K562 (cell line): ENCODE data around the gene MOB3B. TPM values are rescaled to one million over a fixed set of nuclear protein-coding genes. Genes with fewer than 3 reads are reported as not detected.

Experiments used
- ATAC-seq: fragments of 200-7000 bp; cut with Tn5 transposase; 3 replicates; pipeline ENCODE4 v1.9.1; 2020; ENCODE audit warnings: moderate library complexity
- BruUV-seq: library from RNA; stranded (reverse); fragments of 400-500 nt; replicated peaks from 2 replicates; lab custom pipeline; 2021; lab: Mats Ljungman, UMichigan
- CTCF ChIA-PET: fragments of 300-600 bp; formaldehyde crosslinking; extraction: SDS; loops from one replicate; lab custom pipeline; 2021; ENCODE audit warnings: low intra/inter-chr PET ratio; lab: Yijun Ruan, JAX
- POLR2A ChIA-PET: fragments of 300-600, 350-650 bp; sonication (Branson Sonifier 250); formaldehyde crosslinking; extraction: SDS; loops from one replicate; lab custom pipeline; 2021; ENCODE audit warnings: antibody characterized with exemption, inconsistent platforms; lab: Yijun Ruan, JAX
- DNase-seq, 4 experiments: peaks; one replicate each; pipeline versions ENCODE4 v3.0.0 to v3.0.0-alpha.2; 2011 to 2018; ENCODE audit warnings: low spot score in 3 of 4, mixed read lengths in 3 of 4; ENCODE audit errors: extremely low read depth in 1 of 4
- FAIRE-seq: peaks from 2 replicates; lab custom pipeline; 2011; peaks lifted over from hg19 to GRCh38; lab: Jason Lieb, UNC
- H2AFZ ChIP-seq: 2 replicates; pipeline ENCODE4 v1.6.0; 2011; ENCODE audit warnings: low read depth, low read length, control low read depth, inconsistent platforms
- H3K27ac ChIP-seq: fragments of 200-600 bp; 3 replicates; pipeline ENCODE4 v1.8.0; 2011; ENCODE audit warnings: low read depth, mild to moderate bottlenecking, control low read depth, inconsistent platforms, low read length, moderate library complexity, mixed read lengths; ENCODE audit errors: extremely low read depth
- H3K27me3 ChIP-seq, 2 experiments: fragments of 300-600 bp in 1 of 2; 2 replicates in 1 of 2; 3 replicates in 1 of 2; pipeline versions ENCODE4 v1.6.0 to v1.8.0; 2011; ENCODE audit warnings: inconsistent platforms in 2 of 2, low read length in 2 of 2, mild to moderate bottlenecking in 1 of 2, mixed read lengths in 1 of 2, moderate library complexity in 1 of 2; ENCODE audit not compliant: control insufficient read depth in 2 of 2, insufficient read depth in 2 of 2
- H3K36me3 ChIP-seq: fragments of 300-600 bp; 3 replicates; pipeline ENCODE4 v1.8.0; 2011; ENCODE audit warnings: mild to moderate bottlenecking, low read length, inconsistent platforms; ENCODE audit not compliant: control insufficient read depth, insufficient read depth
- H3K4me1 ChIP-seq, 2 experiments: fragments of 200-600 bp in 1 of 2; replicated peaks in 1 of 2; 2 replicates in 1 of 2; 3 replicates in 1 of 2; pipeline versions ENCODE4 v1.5.1 to v1.8.0; 2011; ENCODE audit warnings: inconsistent platforms in 2 of 2, low read length in 2 of 2, mild to moderate bottlenecking in 1 of 2, mixed read lengths in 1 of 2, moderate library complexity in 1 of 2; ENCODE audit not compliant: control insufficient read depth in 2 of 2, insufficient read depth in 2 of 2
- H3K4me2 ChIP-seq: 2 replicates; pipeline ENCODE4 v1.6.1; 2011; ENCODE audit warnings: low read length, control low read depth, inconsistent platforms, mixed read lengths; ENCODE audit not compliant: insufficient read depth
- H3K4me3 ChIP-seq: fragments of 200-600 bp; sonication (generic), shearing (Covaris generic); 2 replicates; pipeline ENCODE4 v1.5.1; 2016; ENCODE audit warnings: control low read depth, inconsistent platforms
- H3K79me2 ChIP-seq: fragments of 200-600 bp; 3 replicates; pipeline ENCODE4 v1.8.0; 2011; ENCODE audit warnings: low read length, inconsistent platforms; ENCODE audit not compliant: control insufficient read depth, insufficient read depth
- H3K9ac ChIP-seq, 2 experiments: 2 replicates each; pipeline versions ENCODE4 v1.6.0 to v1.6.1; 2011; ENCODE audit warnings: low read depth in 2 of 2, low read length in 2 of 2, control low read depth in 1 of 2, inconsistent platforms in 1 of 2, mild to moderate bottlenecking in 1 of 2, mixed read lengths in 1 of 2; ENCODE audit not compliant: insufficient read depth in 1 of 2
- H3K9me1 ChIP-seq: one replicate; pipeline ENCODE4 v1.6.0; 2011; ENCODE audit warnings: inconsistent platforms, mild to moderate bottlenecking, low read length, moderate library complexity; ENCODE audit not compliant: control insufficient read depth, insufficient read depth
- H3K9me3 ChIP-seq: replicated peaks from 2 replicates; pipeline ENCODE4 v1.5.1; 2011; ENCODE audit warnings: low read depth, low read length, inconsistent platforms; ENCODE audit not compliant: control insufficient read depth, insufficient read depth
- H4K20me1 ChIP-seq: replicated peaks from 2 replicates; pipeline ENCODE4 v1.6.1; 2011; ENCODE audit warnings: low read length, inconsistent platforms, mixed read lengths; ENCODE audit not compliant: control insufficient read depth, insufficient read depth
- ATF1 ChIP-seq, 2 experiments: fragments of 450-650 bp in 1 of 2; IDR thresholded peaks; 2 replicates each; pipeline ENCODE4 v1.6.1; 2016; ENCODE audit warnings: missing compliant biosample characterization in 1 of 2, missing genetic modification characterization in 1 of 2
- CSDE1 ChIP-seq, 2 experiments: fragments of 450-650 bp; IDR thresholded peaks; 2 replicates each; pipeline ENCODE4 v1.6.1; 2016; ENCODE audit warnings: mild to moderate bottlenecking in 1 of 2
- EWSR1 ChIP-seq: fragments of 450-650 bp; IDR thresholded peaks from 2 replicates; pipeline ENCODE4 v1.6.1; 2018; ENCODE audit warnings: borderline replicate concordance, mild to moderate bottlenecking, low read depth, moderate library complexity; ENCODE audit not compliant: partially characterized antibody
- HCFC1 ChIP-seq: IDR thresholded peaks from 2 replicates; pipeline ENCODE4 v1.6.1; 2012; ENCODE audit warnings: low read depth, low read length, improper control_type of control experiment
- IFI16 ChIP-seq: fragments of 250-450 bp; sonication (Bioruptor Pico); IDR thresholded peaks from 2 replicates; pipeline ENCODE4 v2.1.2; 2022; ENCODE audit warnings: mild to moderate bottlenecking, inconsistent platforms
- NFYB ChIP-seq: IDR thresholded peaks from 2 replicates; pipeline ENCODE4 v1.6.1; 2011; ENCODE audit warnings: mild to moderate bottlenecking, moderate library complexity; ENCODE audit not compliant: insufficient read length; ENCODE audit errors: extremely low read depth
- PML ChIP-seq: IDR thresholded peaks from 2 replicates; pipeline ENCODE4 v1.6.1; 2012; ENCODE audit warnings: low read length, inconsistent platforms
- RBM25 ChIP-seq: fragments of 200-400 bp; formaldehyde crosslinking; IDR thresholded peaks from 2 replicates; pipeline ENCODE4 v1.6.1; 2018; ENCODE audit warnings: low read length, low read depth, moderate library complexity; ENCODE audit not compliant: severe bottlenecking
- SMAD1 ChIP-seq: fragments of 150-350 bp; IDR thresholded peaks from 2 replicates; pipeline ENCODE4 v1.6.1; 2014; ENCODE audit warnings: low read length, low read depth; ENCODE audit not compliant: partially characterized antibody
- SMARCA5 ChIP-seq: fragments of 450-650 bp; IDR thresholded peaks from 2 replicates; pipeline ENCODE4 v1.6.1; 2016
- USF2 ChIP-seq: sonication (generic); formaldehyde crosslinking; IDR thresholded peaks from 2 replicates; pipeline ENCODE4 v1.5.0; 2020; ENCODE audit warnings: missing genetic modification reagents
- ZNF197 ChIP-seq: fragments of 200-800 bp; sonication (Bioruptor generic); IDR thresholded peaks from 2 replicates; pipeline ENCODE4 v1.6.1; 2016; ENCODE audit warnings: low read depth, missing genetic modification characterization, missing compliant biosample characterization
- ZNF324 ChIP-seq: fragments of 250-450 bp; sonication (Bioruptor Pico); IDR thresholded peaks from 2 replicates; pipeline ENCODE4 v1.4.0; 2020; ENCODE audit warnings: mild to moderate bottlenecking
- WGBS: fragments of 100-300 bp; shearing (Covaris generic); methylation state at CpG from one replicate; pipeline ENCODE4 v1.1.6; 2016; ENCODE audit warnings: low coverage, mixed read lengths; ENCODE audit not compliant: insufficient coverage; ENCODE audit errors: missing lambda C conversion rate; 5-methylcytosine and 5-hydroxymethylcytosine counted together
- in situ Hi-C: fragments of 300-500 bp; cut with MboI; formaldehyde crosslinking; loops from 4 replicates; pipeline ENCODE4 v1.15.0; 2018; ENCODE audit warnings: inconsistent platforms, mixed read lengths
- intact Hi-C: fragments of 100-400 bp; cut with micrococcal nuclease; formaldehyde crosslinking; loops from 2 replicates; pipeline ENCODE4 v1.14.2; 2022
- polyA plus RNA-seq, 8 experiments: library from polyadenylated mRNA; depleted of rRNA in 4 of 8; stranded (reverse) in 5 of 8; unstranded in 3 of 8; fragments of >200 nt; fragmentation: Nextera tagmentation in 2 of 8; fragmentation: Illumina TruSeq in 1 of 8; extraction: Ambion mirVana in 2 of 8; extraction: Trizol in 1 of 8; gene quantifications; 2 replicates each; pipeline versions ENCODE4 v1.2.1 to v1.2.3, GENCODE V29; 2011 to 2014; ENCODE audit warnings: inconsistent platforms in 1 of 8, missing spikeins in 1 of 8
- total RNA-seq, 7 experiments: library from RNA; depleted of rRNA in 6 of 7; stranded (reverse); fragments of >200 nt in 6 of 7; fragmentation: Illumina TruSeq in 2 of 7; extraction: Trizol in 2 of 7; gene quantifications; 2 replicates each; pipeline versions ENCODE4 v1.2.1 to v1.2.3, GENCODE V29; 2011 to 2021; ENCODE audit warnings: low replicate concordance in 1 of 7

MOB3B gene
- total and polyA plus RNA-seq, 9 of the 15 experiments (the other 6 are each of a cell fraction or from before 2014, with no cell fraction given), result 3.6 to 12.8 (median 7.2) TPM

- ChIA-PET CTCF (no interaction called here), POLR2A (interaction anchor here (0.5 kb wide), 1 partner anchor 302 kb away, joined by 3 read pairs; no protein-coding TSS in a partner anchor)
- no peak for TF ChIP-seq CSDE1 (IDR thresholded peaks at IDR 0.05)
- TF ChIP-seq ATF1 (CRISPR knock-in tag; IDR thresholded peaks at IDR 0.05), result no peak
- TF ChIP-seq ATF1 (tag; IDR thresholded peaks at IDR 0.05), result no peak
- peak; percentile 55 for TF ChIP-seq USF2 (CRISPR knock-in tag)
- no peak for TF ChIP-seq HCFC1
- TF ChIP-seq NFYB, result peak; percentile 5
- in situ Hi-C loops, result no loop called here
- Histone ChIP-seq H3K4me1 (peaks cover 0 to 2% of the 10 kb centered on the region in 2 experiments; a peak in 3 of 5 replicates), H3K4me3 (no peak overlapping the region), H3K9me1 (no peaks in the 10 kb centered on the region), H3K4me2 (no peak overlapping the region), H4K20me1 (no peaks in the 10 kb centered on the region), H3K9ac (no peak overlapping the region), H3K27me3 (no peaks in the 10 kb centered on the region), H2AFZ (no peak overlapping the region), H3K79me2 (peaks cover 60% of the 10 kb centered on the region), H3K36me3 (peaks cover 6% of the 10 kb centered on the region; the same call in 1 of the 3 replicates), H3K27ac (no peak overlapping the region), H3K9me3 (no peaks in the 10 kb centered on the region)
- no peak for FAIRE-seq
- intact Hi-C loops, result no loop called here
- DNase-seq, result no peak
- no peak for ATAC-seq
- no TSS peak for BruUV-seq
- no CpG with 5 or more reads among the region's 2 CpGs for WGBS
Observed at GRCh38 chr9:27511771-27512170, 17.8 kb downstream of the MOB3B start.

GRCh38 chr9:27510780-27511179 lies 18.8 kb downstream of the MOB3B start:
- in situ Hi-C loops (no loop called here), intact Hi-C loops (no loop called here)
- H3K9me1 ChIP-seq, result no peaks in the 10 kb centered on the region
- CTCF ChIA-PET, result no interaction called here
- DNase-seq, result no peak
- no peak for FAIRE-seq
- H3K9ac ChIP-seq, result no peak overlapping the region
- POLR2A ChIA-PET, result no interaction called here
- H4K20me1 ChIP-seq, result no peaks in the 10 kb centered on the region
- H3K36me3 ChIP-seq, result peaks cover 6% of the 10 kb centered on the region; the same call in 1 of the 3 replicates
- H3K9me3 ChIP-seq, result no peaks in the 10 kb centered on the region
- no TSS peak for BruUV-seq
- no peaks in the 10 kb centered on the region for H3K27me3 ChIP-seq
- 78% methylated on average over 2 of the region's 2 CpGs for WGBS
- ATAC-seq, result no peak
- no peak overlapping the region for H3K4me3 ChIP-seq
- H2AFZ ChIP-seq, result no peak overlapping the region
- no peak overlapping the region for H3K4me2 ChIP-seq
- H3K79me2 ChIP-seq, result peaks cover 50% of the 10 kb centered on the region
- peaks cover 0 to 2% of the 10 kb centered on the region in 2 experiments; a peak in 2 of 5 replicates for H3K4me1 ChIP-seq
- no peak overlapping the region for H3K27ac ChIP-seq
- no peak for TF ChIP-seq SMAD1
- TF ChIP-seq SMARCA5, result no peak
- TF ChIP-seq EWSR1, result no peak
- TF ChIP-seq RBM25, result no peak
- no peak for TF ChIP-seq ZNF324
- no peak for TF ChIP-seq PML
- no peak for TF ChIP-seq IFI16 (CRISPR knock-in tag)
- no peak for TF ChIP-seq ZNF197
